ENCODE measurements around the gene YWHAQ.

DNA sequence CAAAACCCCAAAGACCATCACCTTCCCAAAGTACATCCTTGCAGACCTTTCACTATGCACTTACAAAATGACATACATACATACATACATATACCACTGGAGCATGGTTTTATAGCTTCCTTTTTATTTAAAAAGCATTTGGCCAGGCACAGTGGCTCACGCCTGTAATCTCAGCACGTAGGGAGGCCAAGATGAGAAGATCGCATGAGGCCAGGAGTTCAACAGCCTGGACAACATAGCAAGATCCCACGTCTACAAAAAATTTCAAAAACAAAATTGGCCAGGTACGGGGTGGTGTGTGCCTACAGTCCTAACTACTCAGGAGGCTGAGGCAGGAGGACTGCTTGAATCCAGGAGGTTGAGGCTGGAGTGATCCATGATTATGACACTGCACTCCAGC lies 45.3 kb downstream of the YWHAQ start:
- TF ChIP-seq, protein P1, sequence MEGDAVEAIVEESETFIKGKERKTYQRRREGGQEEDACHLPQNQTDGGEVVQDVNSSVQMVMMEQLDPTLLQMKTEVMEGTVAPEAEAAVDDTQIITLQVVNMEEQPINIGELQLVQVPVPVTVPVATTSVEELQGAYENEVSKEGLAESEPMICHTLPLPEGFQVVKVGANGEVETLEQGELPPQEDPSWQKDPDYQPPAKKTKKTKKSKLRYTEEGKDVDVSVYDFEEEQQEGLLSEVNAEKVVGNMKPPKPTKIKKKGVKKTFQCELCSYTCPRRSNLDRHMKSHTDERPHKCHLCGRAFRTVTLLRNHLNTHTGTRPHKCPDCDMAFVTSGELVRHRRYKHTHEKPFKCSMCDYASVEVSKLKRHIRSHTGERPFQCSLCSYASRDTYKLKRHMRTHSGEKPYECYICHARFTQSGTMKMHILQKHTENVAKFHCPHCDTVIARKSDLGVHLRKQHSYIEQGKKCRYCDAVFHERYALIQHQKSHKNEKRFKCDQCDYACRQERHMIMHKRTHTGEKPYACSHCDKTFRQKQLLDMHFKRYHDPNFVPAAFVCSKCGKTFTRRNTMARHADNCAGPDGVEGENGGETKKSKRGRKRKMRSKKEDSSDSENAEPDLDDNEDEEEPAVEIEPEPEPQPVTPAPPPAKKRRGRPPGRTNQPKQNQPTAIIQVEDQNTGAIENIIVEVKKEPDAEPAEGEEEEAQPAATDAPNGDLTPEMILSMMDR (conservative IDR thresholded peaks at IDR 0.05), result no peak
- no peak for TF ChIP-seq ZFX (IDR thresholded peaks at IDR 0.05)

Measured in C4-2B (cell line).